Endodermal cell (in vitro differentiated cells): ENCODE measurements around the gene SLC24A1. TPM values are rescaled to one million over a fixed set of nuclear protein-coding genes. Genes with fewer than 3 reads are reported as not detected.

Source experiments
- DNase-seq: peaks from one replicate; pipeline ENCODE4 v3.0.0-alpha.2; 2017
- H3K27ac ChIP-seq: 2 replicates; pipeline ENCODE4 v1.5.1; 2013; ENCODE audit warnings: mild to moderate bottlenecking, low read depth, low read length, moderate library complexity
- H3K27me3 ChIP-seq: 2 replicates; pipeline ENCODE4 v1.6.1; 2013; ENCODE audit warnings: mild to moderate bottlenecking, low read length, moderate library complexity; ENCODE audit not compliant: insufficient read depth, control insufficient read depth, poor library complexity, severe bottlenecking
- H3K36me3 ChIP-seq: 2 replicates; pipeline ENCODE4 v1.7.0; 2013; ENCODE audit warnings: mild to moderate bottlenecking, low read length, moderate library complexity; ENCODE audit not compliant: control insufficient read depth, insufficient read depth
- H3K4me1 ChIP-seq: one replicate; pipeline ENCODE4 v1.7.0; 2013; ENCODE audit warnings: low read length; ENCODE audit not compliant: control insufficient read depth, insufficient read depth
- H3K4me3 ChIP-seq: 2 replicates; pipeline ENCODE4 v1.5.1; 2013; ENCODE audit warnings: mild to moderate bottlenecking, low read length, moderate library complexity
- H3K9ac ChIP-seq: 2 replicates; pipeline ENCODE4 v1.6.1; 2013; ENCODE audit warnings: mild to moderate bottlenecking, low read length, moderate library complexity; ENCODE audit not compliant: poor library complexity, severe bottlenecking; ENCODE audit errors: extremely low read depth
- H3K9me3 ChIP-seq: 2 replicates; pipeline ENCODE4 v1.6.1; 2013; ENCODE audit warnings: mild to moderate bottlenecking, low read length, moderate library complexity; ENCODE audit not compliant: control insufficient read depth
- H3K27ac Mint-ChIP-seq: 2 replicates; pipeline ENCODE4 v1.8.0; 2020; ENCODE audit warnings: mixed read lengths
- H3K27me3 Mint-ChIP-seq: 2 replicates; pipeline ENCODE4 v1.8.0; 2021; ENCODE audit warnings: mild to moderate bottlenecking, mixed read lengths; ENCODE audit not compliant: insufficient read depth
- H3K36me3 Mint-ChIP-seq: 2 replicates; pipeline ENCODE4 v1.8.0; 2020; ENCODE audit warnings: low read depth, mixed read lengths
- H3K4me1 Mint-ChIP-seq: 2 replicates; pipeline ENCODE4 v1.8.0; 2020; ENCODE audit warnings: mixed read lengths
- H3K4me3 Mint-ChIP-seq: 2 replicates; pipeline ENCODE4 v1.8.0; 2020; ENCODE audit warnings: mild to moderate bottlenecking, moderate library complexity, mixed read lengths
- H3K9me3 Mint-ChIP-seq: 2 replicates; pipeline ENCODE4 v1.8.0; 2020; ENCODE audit warnings: mild to moderate bottlenecking, mixed read lengths
- WGBS, 2 experiments: methylation state at CpG; one replicate each; pipeline versions ENCODE4 v1.1.5 to v1.1.7; 2013; ENCODE audit warnings: missing lambda C conversion rate in 2 of 2, mixed read lengths in 1 of 2; ENCODE audit not compliant: insufficient coverage in 1 of 2, insufficient read length in 1 of 2; 5-methylcytosine and 5-hydroxymethylcytosine counted together
- total RNA-seq, 2 donors: library from RNA; stranded (reverse); fragmentation: NEBNext Ultra II Directional in 1 of 2; extraction: Animal tissue kit (Norgen Biotek cat#: 25700) in 1 of 2; gene quantifications; 2 replicates in 1 of 2; 3 replicates in 1 of 2; pipeline ENCODE4 v1.2.1, GENCODE V29; 2021
- TF ChIP-seq, protein P1 (sequence below): fragments of 200-600 bp; sonication (generic); conservative IDR thresholded peaks from 2 replicates; pipeline ENCODE4 v1.5.0; 2021; ENCODE audit warnings: antibody characterized with exemption, mild to moderate bottlenecking

Gene SLC24A1
- total RNA-seq, 2 donors from 2014 or later: 12.0 to 14.2 TPM

- Mint-ChIP-seq H3K4me1 (peaks cover 22% of the 10 kb centered on the region), H3K27ac (peak overlapping the region; percentile 81), H3K27me3 (no peaks in the 10 kb centered on the region), H3K9me3 (no peaks in the 10 kb centered on the region), H3K36me3 (peaks cover 67% of the 10 kb centered on the region), H3K4me3 (no peak overlapping the region)
- peak; percentile 47 for DNase-seq
- TF ChIP-seq, protein P1, sequence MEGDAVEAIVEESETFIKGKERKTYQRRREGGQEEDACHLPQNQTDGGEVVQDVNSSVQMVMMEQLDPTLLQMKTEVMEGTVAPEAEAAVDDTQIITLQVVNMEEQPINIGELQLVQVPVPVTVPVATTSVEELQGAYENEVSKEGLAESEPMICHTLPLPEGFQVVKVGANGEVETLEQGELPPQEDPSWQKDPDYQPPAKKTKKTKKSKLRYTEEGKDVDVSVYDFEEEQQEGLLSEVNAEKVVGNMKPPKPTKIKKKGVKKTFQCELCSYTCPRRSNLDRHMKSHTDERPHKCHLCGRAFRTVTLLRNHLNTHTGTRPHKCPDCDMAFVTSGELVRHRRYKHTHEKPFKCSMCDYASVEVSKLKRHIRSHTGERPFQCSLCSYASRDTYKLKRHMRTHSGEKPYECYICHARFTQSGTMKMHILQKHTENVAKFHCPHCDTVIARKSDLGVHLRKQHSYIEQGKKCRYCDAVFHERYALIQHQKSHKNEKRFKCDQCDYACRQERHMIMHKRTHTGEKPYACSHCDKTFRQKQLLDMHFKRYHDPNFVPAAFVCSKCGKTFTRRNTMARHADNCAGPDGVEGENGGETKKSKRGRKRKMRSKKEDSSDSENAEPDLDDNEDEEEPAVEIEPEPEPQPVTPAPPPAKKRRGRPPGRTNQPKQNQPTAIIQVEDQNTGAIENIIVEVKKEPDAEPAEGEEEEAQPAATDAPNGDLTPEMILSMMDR: no peak
- peaks cover 5% of the 10 kb centered on the region for H3K4me1 ChIP-seq
- peak overlapping the region; percentile 16 for H3K4me3 ChIP-seq
- no peak overlapping the region for H3K9ac ChIP-seq
- H3K36me3 ChIP-seq: peaks cover 85% of the 10 kb centered on the region
- no peaks in the 10 kb centered on the region for H3K27me3 ChIP-seq
- H3K9me3 ChIP-seq: no peaks in the 10 kb centered on the region
- peak overlapping the region; percentile 58 for H3K27ac ChIP-seq
These were observed 41.5 kb upstream of the SLC24A1 start for GRCh38 chr15:65580287-65580686.

DNA sequence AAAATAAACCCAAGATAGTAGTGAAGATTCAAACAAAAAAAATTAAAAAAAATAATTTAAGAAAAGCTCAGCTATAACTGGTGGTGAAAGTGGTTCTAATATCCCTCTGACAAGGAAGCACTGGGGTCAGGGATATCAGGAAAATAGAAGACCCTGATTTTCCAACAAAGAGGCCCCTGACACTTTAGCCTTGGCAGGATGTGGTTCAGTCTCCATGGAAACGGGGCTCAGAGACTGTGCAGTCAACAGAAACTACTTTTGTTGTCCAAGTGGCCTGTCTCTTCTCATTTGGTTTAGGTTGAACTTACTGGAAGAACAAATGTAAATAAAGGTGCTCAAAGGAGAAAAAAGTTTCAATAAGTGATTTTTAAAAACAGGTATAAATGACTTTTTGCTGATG, 38.0 kb upstream of the SLC24A1 start:
- Mint-ChIP-seq H3K27ac (no peak overlapping the region), H3K4me3 (no peak overlapping the region), H3K36me3 (peaks cover 62% of the 10 kb centered on the region), H3K4me1 (peaks cover 22% of the 10 kb centered on the region), H3K9me3 (no peaks in the 10 kb centered on the region), H3K27me3 (no peaks in the 10 kb centered on the region)
- H3K36me3 ChIP-seq: peaks cover 78% of the 10 kb centered on the region
- no peaks in the 10 kb centered on the region for H3K9me3 ChIP-seq
- no peak overlapping the region for H3K9ac ChIP-seq
- TF ChIP-seq, protein P1: no peak
- no peaks in the 10 kb centered on the region for H3K27me3 ChIP-seq
- DNase-seq: no peak
- H3K4me1 ChIP-seq: peaks cover 5% of the 10 kb centered on the region
- H3K27ac ChIP-seq: peak overlapping the region; percentile 81
- 58 to 93% methylated on average over 1 of the region's 1 CpG for WGBS, 2 experiments
- no peak overlapping the region for H3K4me3 ChIP-seq

DNA sequence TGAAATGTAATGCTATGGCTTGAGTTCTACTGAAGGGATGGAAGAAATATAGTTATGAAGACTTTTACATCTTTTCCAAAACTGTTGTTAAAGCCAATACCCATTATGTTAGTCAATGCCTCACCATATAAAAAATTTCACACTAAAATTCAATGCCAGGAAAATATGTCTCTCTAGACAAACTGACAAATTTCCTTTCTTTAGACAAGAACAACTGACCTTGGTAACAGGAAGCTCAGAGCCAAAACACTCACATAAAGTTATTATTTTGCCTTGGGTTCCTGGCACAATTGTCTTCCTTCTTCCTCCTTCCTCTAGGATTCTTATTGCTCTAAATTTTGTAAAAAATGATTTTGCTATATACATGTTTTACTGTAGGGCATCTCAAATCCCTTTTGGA, 37.5 kb upstream of the SLC24A1 start:
- Histone ChIP-seq H3K9me3 (no peaks in the 10 kb centered on the region), H3K9ac (no peak overlapping the region), H3K27me3 (no peaks in the 10 kb centered on the region), H3K36me3 (peaks cover 75% of the 10 kb centered on the region), H3K27ac (peak overlapping the region; percentile 59), H3K4me3 (no peak overlapping the region), H3K4me1 (peaks cover 3% of the 10 kb centered on the region)
- Mint-ChIP-seq H3K27me3 (no peaks in the 10 kb centered on the region), H3K4me1 (peaks cover 16% of the 10 kb centered on the region), H3K4me3 (no peak overlapping the region), H3K9me3 (no peaks in the 10 kb centered on the region), H3K36me3 (peaks cover 60% of the 10 kb centered on the region), H3K27ac (no peak overlapping the region)
- no peak for DNase-seq
- TF ChIP-seq, protein P1: no peak
